Gastrocnemius medialis (tissue), 4 donors: ENCODE data around the gene PGD.
"Not testable (repeated sequence)": the region's sequence is repeated elsewhere in the genome, so short reads cannot be mapped to it uniquely, and the experiment has no call there.

ENCODE experiments used
- CTCF ChIP-seq, 5 experiments: fragments of 450-650 bp in 3 of 5; fragments of 200-600 bp in 2 of 5; sonication (generic) in 2 of 5; IDR thresholded peaks in 4 of 5; conservative IDR thresholded peaks in 1 of 5; 1 replicate in 4 of 5; 2 replicates in 1 of 5; pipeline ENCODE4 v1.5.1; 2016 to 2019; ENCODE audit warnings: antibody characterized with exemption in 5 of 5, mild to moderate bottlenecking in 3 of 5, moderate library complexity in 3 of 5
- POLR2A ChIP-seq, 2 donors: fragments of 450-650 bp; IDR thresholded peaks; one replicate each; pipeline ENCODE4 v1.6.1; 2017; ENCODE audit warnings: antibody characterized with exemption in 2 of 2, mild to moderate bottlenecking in 2 of 2, moderate library complexity in 2 of 2

- TF ChIP-seq CTCF (IDR thresholded peaks at IDR 0.05 in 4 of 5, conservative IDR thresholded peaks at IDR 0.05 in 1 of 5); POLR2A (IDR thresholded peaks at IDR 0.05): not testable (repeated sequence)
Measured at GRCh38 chr1:10418741-10419140, 19.9 kb downstream of the PGD start.
